Smooth muscle cell of the brain vasculature (primary cell): ENCODE measurements around the gene EXOSC6.
"Not testable (repeated sequence)": the region's sequence is repeated elsewhere in the genome, so short reads cannot be mapped to it uniquely, and the experiment has no call there.

Experiments
- DNase-seq: peaks from one replicate; pipeline ENCODE4 v3.0.0-alpha.2; 2012; ENCODE audit warnings: low read depth, low spot score

The EXOSC6 gene

DNA sequence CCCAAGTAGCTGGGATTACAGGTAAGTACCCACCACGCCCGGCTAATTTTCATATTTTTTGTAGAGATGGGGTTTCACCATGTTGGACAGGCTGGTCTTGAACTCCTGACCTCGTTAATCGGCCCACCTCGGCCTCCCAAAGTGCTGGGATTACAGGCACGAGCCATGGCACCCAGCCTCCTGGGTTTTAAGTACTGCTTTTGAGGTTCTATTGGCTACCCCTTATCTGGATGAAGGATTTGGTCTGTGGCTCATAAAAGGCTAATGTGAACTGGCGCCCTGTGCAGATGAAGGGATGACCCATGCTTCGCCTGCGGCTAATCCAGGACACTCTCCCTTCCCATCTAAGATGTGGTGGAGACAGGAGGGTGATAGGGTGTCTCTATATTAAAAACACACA lies 52.6 kb downstream of the EXOSC6 start:
- DNase-seq, result not testable (repeated sequence)

- not testable (repeated sequence) for DNase-seq
Observed at GRCh38 chr16:70198666-70199065, 53.1 kb downstream of the EXOSC6 start.

- DNase-seq, result not testable (repeated sequence)
Observed at GRCh38 chr16:70198230-70198629, 53.5 kb downstream of the EXOSC6 start.

DNA sequence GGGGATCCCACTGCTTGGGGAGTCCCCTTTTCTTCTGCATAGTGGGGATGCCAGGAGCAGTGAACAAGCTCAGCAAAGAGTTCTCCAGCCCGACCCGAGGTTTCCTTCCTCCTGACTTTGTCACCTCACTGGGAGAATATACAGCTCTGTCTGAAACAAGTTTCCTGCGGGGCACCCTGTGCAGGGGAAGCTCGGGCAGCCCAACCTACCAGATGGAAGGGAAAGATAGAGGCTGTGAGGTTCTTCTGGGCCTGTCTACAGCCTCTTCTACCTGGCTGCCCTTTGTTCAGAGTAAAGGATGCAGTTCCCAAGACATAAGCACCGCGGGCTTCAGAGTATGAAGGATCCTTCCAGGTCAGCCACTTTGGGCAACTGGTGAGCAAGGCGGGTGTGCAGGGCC lies 54.1 kb downstream of the EXOSC6 start:
- not testable (repeated sequence) for DNase-seq
